HG02610 (cell line): ENCODE results near the gene PRTFDC1.

Source experiments
- ATAC-seq: cut with Tn5 transposase; IDR thresholded peaks from one replicate; pipeline ENCODE4 v1.9.1; 2021; ENCODE audit warnings: mild to moderate bottlenecking, moderate library complexity; ENCODE audit not compliant: unreplicated experiment

The PRTFDC1 gene

DNA sequence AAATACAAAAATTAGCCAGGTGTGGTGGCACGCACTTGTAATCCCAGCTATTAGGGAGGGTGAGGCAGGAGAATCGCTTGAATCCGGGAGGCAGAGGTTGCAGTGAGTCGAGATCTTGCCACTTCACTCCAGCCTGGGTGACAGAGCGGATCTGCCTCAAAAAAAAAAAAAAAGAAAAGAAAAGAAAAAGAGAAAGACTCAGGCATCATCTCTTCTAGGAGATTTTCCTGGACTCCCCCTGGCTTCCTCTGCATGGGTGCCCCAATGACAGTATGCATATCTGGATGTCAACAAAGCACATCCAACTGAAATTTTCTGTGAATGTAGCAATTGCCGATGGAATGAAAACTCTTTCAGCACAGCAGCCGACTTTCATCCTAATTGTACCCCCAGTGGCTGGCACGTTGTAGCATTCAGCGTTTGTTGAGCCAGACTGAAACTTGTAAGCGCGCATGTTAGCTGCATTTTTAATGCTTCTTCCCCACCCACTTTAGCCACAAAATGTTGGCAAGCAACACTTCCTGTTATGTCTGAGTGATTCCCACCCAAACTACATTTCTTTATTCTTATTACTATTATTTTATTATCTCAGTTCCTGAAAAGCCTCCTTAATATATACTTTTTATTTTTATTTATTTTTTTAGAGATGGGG is 70.2 kb downstream of the PRTFDC1 start:
- ATAC-seq: peak; percentile 68

- ATAC-seq: no peak
Measured at GRCh38 chr10:24879861-24880260, 72.5 kb downstream of the PRTFDC1 start.

DNA sequence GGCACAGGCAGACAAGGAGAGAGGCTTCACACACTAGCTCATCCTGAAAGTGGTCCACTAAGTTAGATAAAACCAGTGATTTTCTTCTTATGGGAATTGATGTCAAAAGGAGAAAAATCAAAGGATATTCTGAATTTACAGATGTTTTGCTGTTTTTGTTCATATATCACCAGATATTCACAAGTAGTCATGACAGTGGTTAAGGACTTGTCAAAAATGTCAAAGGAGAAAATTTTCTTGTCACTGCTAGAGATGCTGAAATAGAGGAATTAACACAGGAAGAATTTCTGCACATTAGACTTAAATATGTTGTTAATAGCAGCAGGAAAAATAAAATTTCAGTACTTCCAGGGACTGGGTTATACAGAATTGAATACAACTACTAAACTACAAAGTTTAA is 78.3 kb downstream of the PRTFDC1 start:
- no peak for ATAC-seq

- no peak for ATAC-seq
Measured at GRCh38 chr10:24873281-24873683, 79.1 kb downstream of the PRTFDC1 start.

DNA sequence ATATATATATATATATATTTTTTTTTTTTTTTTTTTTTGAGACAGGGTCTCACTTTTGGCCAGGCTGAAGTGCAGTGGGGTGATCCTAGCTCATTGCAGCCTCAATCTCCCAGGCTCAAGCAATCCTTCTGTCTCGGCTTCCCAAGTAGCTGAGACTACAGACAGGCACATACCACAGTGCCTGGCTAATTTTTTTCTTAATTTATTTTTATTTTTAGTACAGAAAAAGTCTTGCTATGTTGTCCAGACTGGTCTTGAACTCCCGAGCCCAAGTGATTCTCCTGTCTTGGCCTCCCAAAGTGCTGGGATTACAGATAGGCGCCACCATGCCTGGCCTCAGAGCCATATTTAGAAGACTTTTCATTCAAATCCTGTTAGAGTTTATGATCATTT is 79.6 kb downstream of the PRTFDC1 start:
- ATAC-seq: no peak

GRCh38 chr10:24872049-24872789 is 80.2 kb downstream of the PRTFDC1 start:
- no peak for ATAC-seq

- no peak for ATAC-seq
Measured at GRCh38 chr10:24871011-24871935, 81.1 kb downstream of the PRTFDC1 start.

GRCh38 chr10:24869354-24870015 is 82.9 kb downstream of the PRTFDC1 start:
- no peak for ATAC-seq

GRCh38 chr10:24866604-24867583 is 85.5 kb downstream of the PRTFDC1 start:
- ATAC-seq: no peak

GRCh38 chr10:24865783-24866182 is 86.6 kb downstream of the PRTFDC1 start:
- no peak for ATAC-seq

DNA sequence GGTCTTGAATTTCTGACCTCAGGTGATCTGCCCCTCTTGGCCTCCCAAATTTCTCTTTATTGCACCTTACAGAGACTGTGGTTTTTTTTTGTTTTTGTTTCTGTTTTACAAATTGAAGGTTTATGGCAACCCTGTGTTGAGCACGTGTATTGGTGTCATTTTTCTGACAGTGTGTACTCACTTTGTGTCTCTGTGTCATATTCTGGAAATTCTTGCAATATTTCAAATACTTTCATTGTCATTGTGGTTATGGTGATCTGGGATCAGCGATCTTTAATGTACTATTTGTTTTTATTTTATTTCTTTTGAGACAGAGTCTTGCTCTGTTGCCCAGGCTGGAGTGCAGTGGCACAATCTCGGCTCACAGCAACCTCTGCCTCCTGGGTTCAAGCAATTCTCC is 89.8 kb downstream of the PRTFDC1 start:
- ATAC-seq: no peak

DNA sequence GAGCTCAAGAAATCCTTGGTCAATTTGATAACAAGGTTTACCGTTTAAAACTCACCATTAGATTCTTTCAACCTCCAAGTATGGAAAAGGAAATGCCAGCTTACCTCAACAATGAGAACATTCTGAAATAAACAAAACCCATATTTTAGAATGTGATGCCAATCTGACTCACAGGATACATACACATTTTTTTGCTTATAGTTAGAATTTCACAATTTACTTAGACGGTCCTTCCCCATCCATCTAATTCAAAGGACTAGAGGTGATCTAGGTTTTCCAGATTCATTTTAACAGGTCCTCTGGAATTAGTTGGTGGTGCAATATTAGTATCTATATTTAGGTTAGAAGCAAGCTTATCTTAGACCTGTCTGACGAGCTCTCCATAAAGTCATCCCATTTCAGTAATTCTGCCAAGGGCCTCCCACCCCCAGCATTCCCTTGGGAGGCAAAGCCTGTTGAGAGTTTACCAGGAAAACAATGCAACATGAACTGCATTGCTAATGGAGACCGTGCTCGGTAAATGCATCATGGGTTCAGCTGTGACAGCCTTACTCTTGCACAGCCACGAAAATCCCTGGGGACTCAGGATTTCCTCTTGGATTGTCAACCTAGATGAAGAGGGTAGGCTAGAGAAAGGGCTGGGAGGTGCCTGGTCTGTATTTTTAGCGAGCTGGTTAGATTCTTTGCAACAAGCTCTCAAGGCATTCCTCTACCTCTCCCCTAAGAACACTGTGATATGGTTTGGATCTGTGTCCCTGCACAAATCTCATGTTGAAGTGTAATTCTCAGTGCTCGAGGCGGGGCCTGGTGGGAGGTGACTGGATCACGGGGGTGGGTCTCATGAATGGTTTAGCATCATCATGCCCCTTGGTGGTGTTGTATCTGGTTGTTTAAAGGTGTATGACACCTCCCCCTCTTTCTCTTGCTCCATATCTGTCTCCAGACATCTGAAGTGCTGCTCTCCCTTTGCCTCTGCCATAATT is 93.8 kb downstream of the PRTFDC1 start:
- ATAC-seq: no peak

DNA sequence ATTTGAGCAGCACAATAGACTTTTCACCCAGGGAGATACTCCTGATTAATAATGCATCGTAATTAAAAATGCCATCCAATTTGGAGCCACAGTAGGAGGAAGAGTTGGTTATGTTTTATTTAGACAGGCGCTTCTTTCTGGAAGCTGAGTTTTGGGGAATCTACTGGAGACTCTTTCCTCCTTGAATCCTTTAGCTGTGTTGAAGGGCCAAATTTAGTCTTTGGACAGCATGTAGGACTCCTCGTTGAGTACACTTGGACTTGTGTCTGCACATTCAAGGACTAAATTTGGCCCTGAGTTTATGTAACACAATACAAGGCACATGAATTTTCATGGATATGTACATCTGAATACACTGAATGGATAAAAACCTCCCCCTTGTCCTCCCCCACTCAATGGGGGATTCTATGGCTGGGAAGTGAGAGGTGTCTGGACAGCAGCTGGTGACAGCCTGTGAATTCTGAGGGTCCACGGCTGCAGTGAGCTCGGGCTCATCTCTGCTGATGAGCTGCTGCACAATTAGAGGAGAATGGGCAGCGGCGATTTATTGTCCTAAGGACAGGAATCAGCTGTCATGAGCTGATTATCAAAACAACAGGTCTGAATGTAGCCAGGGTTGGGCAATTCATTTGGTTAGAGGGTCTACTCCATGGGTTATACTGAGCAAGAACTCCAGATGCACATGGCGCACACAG is 95.2 kb downstream of the PRTFDC1 start:
- ATAC-seq: no peak

DNA sequence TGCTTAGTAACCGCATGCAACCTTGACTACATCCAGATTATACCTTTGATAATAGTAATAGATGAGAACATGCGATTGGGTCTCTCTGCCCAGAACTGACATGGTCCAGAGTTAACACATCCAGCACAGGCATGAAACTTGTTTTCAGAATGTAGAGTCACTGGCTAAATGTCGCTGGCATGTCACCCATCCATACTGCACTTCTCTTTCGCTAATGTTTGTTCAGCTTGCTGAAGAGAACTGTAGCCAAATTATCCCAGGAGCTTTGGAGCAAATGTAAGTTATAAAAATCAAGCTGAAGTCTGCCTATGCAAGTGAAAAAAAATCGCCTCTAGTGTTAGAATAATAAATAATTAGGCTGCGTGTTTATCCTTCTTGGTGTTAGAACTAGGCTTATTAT is 98.2 kb downstream of the PRTFDC1 start:
- no peak for ATAC-seq

DNA sequence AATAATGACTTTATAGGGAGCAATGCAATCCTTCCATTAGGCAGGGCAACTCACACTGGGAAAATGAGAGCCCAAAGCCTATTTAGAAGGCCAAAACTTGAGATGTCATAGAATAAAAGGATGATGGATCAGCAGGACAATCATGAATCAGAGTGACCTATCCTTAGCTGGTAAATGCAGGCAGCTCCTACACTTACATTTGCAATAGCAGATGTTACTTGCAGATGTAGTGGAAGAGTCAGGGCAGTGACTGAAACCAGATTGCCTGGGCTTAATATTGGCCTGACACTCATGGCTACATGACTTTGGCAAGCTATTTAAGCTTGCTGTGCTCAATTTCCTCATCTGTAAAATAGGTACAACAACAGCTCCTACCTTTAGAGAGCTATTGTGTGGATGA is 98.7 kb downstream of the PRTFDC1 start:
- no peak for ATAC-seq

DNA sequence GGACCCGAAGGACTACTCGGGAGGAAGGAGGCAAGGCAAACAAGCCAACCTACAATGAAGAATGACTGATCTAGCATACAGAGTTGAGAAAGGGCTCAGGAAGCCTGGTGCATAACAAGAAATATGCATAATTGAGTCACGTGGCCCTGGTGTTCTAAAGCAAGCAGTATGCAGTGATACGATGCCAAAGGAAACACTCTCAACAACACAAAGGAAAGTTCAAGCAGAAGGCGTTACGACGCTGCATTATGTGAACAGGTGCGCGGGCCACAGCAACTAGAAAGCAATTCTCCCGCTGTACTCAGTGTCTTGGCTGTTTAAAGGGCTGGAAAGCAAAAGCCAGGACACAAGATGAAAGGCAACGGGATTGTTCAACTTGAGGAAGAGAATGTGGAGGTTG is 100.8 kb downstream of the PRTFDC1 start:
- ATAC-seq: no peak

DNA sequence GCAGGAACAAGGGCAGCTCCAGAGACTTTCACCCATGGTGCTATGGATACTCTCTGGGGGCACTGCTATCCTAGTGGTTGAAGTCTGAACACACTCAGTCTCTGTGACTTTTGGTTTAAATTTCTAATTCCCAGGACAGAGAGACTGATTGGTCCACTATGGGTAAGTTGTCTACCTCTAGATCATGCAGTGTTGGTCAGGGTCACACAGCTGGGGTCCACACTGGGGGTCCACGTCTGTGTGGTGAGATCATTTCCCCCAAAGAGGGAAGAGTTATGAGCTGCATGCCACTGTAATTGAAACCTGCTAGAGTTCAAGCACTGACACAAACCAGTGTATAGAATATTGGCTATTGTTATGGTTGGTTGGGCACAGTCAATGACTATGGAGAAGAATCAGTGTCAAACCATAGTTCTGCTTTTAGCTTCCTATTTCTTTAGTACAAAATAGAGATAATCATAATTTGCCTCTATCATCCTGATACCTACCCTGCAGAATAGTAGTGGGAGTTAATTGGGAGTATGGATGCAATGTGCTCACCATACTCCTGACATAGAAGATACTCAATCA is 101.6 kb downstream of the PRTFDC1 start:
- no peak for ATAC-seq
